HG03558 (cell line): ENCODE data around the gene NAA10.

Experiments
- ATAC-seq: cut with Tn5 transposase; IDR thresholded peaks from one replicate; pipeline ENCODE4 v1.9.1; 2021; ENCODE audit warnings: moderate number of reproducible peaks; ENCODE audit not compliant: unreplicated experiment; ENCODE audit errors: extremely low read depth

The NAA10 gene

GRCh38 chrX:153886915-153887314, 47.9 kb downstream of the NAA10 start:
- ATAC-seq: no peak

GRCh38 chrX:153885968-153886903, 48.6 kb downstream of the NAA10 start, which contains the start of gene L1CAM:
TSS of gene L1CAM (minus strand) at chrX:153886173. CDS start at chrX:153875836, 10,337 bp downstream.
- no peak for ATAC-seq

- ATAC-seq: no peak
These were observed 49.5 kb downstream of the NAA10 start for GRCh38 chrX:153885208-153885787.

DNA sequence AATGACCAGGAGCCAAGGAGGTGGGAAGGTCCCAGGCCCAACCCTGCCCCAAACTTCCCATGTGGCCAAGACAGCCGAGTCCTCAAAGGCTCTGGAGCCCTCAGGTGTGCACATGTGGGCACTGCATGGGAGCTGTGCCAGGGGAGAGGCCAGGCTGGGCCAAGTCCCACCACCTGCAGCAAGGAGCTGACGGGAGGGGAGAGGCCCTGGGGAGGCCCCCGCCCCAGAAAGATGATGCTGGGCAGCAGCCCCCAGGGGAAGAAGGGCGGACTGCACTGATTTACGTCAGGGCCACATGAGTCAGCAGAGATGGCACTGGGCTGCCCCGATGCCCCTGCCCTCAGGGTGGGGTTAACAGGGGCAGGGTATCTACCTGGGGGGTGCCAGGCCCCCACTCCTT, 50.2 kb downstream of the NAA10 start:
- ATAC-seq: no peak

DNA sequence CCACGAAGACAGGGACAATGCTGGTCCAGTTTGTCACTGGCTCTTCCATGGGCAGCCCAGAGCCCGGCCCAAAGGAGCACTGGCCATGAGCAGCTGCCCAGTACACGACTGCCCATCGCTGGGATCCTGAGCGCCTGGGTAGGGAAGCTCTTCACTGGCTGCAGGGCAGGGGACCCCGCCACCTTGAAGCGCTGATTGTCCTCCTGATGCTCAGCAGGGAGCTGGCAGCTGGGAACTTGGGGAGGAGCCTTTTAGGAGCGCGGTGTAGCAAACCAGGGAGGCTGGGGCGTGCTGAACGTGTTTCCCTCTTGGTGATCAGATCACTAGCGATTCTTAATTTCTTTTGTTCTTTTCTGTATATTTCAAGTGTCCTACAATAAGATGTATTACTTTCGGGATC, 50.7 kb downstream of the NAA10 start:
- ATAC-seq: no peak

DNA sequence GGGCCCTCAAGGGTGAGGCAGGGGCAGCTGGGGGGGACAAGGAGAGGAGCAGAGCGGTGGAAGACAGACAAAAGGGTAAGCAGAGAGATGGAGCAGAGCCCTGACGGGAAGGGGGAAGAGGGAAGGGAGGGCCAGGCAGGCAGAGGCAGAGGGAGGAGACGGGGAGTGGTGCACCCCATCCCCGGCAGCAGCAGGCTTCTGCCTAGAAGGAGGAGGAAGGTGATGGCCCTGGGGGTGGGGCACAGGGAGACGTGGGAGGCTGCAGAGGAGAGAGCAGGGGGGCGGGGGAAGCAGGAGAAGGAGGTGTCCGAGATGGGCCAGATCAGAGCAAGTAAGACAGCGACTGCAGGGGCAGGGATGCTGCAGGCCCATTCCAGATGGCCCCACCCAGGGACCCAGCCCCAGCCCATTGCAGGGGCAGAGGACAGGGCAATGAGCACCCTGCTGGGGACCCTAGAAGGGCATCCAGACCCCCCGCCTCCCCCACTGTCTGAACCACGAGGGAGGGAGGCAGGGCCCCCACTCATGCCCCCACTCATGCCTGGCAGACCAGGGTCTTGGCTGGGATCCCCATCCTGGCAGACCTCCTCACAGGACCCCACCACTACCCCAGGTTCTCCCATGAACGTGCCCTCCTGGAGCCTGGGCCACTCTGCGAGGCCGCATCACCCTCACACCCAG, 51.5 kb downstream of the NAA10 start:
- ATAC-seq: no peak

DNA sequence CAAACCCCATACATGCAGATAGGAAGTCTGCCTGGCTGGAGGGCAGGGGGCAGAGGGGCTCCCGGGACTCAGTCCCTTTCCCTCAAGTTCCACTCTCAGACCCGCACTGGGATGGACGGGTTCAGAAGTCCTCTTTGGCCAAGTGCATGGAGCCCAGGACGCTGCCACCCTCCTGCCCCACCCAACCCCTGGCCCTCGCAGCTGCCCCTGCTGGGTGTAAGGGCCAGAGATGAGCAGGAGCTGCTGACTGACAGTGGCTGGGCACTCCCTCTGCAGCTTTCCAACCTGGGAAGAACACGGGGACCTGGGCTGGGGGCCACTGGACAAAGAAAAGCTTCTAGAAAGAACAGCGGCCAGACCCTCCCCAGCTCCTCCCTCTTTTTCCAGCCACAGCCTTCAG, 52.3 kb downstream of the NAA10 start:
- no peak for ATAC-seq

DNA sequence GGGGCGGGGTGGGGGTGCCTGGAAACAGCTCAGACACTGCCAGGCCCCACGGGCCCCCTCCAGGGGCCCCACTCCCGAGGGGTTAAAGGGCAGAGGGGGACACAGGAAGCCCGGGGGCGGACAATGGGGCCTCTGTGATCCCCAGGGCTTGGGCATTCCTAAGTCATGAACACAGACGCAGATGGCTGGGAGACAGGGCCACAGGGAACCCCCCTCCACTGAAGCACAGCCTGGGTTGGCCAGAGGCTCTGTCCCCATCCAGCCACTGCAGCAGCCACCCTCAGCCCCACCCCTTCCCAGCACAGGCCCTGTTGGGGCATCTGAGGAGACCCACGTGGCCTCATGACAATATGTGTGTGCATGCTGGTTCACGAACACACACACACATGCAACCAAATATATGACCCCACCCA, 52.7 kb downstream of the NAA10 start:
- ATAC-seq: no peak

GRCh38 chrX:153881281-153881680, 53.6 kb downstream of the NAA10 start:
- no peak for ATAC-seq

DNA sequence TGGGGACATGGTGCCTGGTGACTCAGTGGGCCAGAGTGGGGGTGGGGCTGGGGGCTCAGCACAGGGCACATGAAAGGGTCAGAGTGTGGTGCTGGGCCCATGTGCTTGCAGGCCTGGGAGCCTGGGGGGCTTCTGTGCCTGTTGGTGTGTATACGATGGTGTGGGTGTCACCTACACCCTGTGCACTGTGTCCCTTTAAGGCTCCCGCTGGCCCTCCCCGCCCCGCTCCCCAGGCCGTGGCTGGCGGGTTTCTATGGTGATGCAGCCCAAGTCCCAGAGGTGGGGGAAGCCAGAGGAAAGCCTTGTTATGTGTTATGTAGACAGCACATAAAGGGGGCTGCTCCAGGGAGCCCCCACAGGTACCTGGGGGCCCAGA, 54.4 kb downstream of the NAA10 start:
- no peak for ATAC-seq

DNA sequence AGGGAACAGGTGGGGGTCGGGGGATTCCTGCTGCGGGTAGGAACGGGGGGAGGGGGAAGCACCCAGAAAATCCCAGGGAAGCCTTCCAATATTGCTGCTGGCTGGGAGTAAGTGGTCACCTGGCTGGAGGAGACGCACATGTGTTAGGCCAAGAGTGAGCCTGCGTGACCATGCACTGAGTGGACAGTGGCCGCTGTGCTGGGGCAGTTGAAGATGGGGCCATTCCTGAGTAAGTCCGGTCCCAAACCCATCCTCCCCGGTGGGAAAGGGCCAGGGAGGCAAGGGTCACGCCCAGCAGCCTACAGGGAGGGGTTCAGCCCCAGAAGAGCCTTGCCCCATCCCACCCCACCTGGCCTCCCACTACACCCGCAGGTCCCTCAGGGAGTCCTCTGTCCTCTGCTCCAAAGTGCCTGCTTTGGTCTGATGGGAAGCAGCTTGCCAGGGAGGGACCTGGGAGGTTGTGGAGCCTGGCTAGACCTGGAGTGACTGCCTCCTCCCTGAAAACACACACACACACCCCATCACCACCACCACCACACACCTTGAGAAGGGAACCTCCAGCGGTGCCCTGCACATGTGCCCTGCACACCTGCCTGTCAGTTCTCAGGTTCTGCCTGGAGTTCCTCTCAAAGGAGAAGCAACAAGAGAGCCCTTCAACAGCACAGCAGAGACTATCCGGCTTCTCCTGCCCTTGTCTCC, 54.9 kb downstream of the NAA10 start:
- ATAC-seq: no peak
